Astrocyte of the hippocampus (primary cell): ENCODE measurements around the gene HS6ST3.

Experiments used
- DNase-seq: peaks from one replicate; pipeline ENCODE4 v3.0.0; 2011; ENCODE audit warnings: low read depth, low spot score

The HS6ST3 gene

DNA sequence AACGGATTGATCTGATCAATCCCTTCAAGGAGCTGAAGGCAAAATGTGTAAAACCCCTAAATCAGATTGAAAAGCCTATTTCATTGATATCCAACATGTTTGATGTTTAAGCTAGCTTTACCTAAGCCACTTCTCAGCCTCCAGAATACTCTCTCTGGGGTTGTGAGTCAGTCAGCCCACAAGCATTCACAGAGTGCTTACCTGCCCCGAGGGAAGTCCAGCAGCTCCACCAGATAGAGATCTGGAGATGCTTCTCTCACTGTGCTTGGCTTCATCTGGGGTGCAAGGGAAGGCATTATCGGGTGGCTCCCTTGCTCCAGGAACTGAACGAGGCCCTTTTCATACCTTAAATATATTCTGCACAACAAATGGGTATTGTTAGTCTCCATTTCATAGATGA, 744.7 kb downstream of the HS6ST3 start:
- DNase-seq = no peak

GRCh38 chr13:96835546-96835945, 745.6 kb downstream of the HS6ST3 start:
- peak; percentile 17 for DNase-seq

GRCh38 chr13:96836733-96837132, 746.8 kb downstream of the HS6ST3 start:
- no peak for DNase-seq

DNA sequence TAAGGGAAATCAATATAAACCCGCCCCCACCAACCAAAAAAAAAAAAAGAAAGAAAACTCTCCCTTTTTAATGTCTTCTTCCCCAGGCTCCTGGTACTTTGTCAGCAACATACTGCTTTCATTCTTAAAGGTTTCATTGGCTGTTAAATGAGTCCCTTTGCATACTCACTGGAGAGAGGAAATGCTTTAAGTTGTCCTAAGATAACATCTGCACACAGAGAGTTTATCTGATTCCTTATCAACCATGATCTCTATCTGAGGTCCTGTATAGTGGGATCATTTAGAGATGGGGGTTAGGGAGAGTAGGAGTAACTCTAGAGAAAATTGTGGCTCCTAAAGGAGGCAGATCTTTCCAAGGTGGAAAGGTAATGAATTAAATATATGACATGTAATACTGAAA, 747.9 kb downstream of the HS6ST3 start:
- DNase-seq = no peak

GRCh38 chr13:96844195-96844594, 754.3 kb downstream of the HS6ST3 start:
- DNase-seq = no peak

DNA sequence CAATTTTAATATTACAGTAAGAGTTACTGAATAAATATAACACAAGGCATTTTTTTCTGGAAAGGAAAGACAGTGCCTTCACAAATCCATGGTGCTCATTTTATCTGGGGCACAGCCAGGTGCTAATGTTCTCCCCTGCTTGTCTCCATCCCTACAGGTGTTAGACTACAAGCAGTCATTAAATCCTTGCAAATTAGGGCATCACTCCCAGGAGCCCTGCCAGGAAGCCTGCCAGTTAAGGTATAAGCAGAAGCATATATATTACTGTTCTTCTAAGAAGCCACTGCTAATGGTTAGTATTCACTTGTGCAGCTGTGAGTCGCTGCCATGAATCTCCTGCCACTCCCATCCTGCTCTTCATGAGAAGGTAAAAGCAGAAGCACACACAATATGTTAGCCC, 754.7 kb downstream of the HS6ST3 start:
- no peak for DNase-seq

- no peak for DNase-seq
Observed at GRCh38 chr13:96848286-96848685, 758.4 kb downstream of the HS6ST3 start.

DNA sequence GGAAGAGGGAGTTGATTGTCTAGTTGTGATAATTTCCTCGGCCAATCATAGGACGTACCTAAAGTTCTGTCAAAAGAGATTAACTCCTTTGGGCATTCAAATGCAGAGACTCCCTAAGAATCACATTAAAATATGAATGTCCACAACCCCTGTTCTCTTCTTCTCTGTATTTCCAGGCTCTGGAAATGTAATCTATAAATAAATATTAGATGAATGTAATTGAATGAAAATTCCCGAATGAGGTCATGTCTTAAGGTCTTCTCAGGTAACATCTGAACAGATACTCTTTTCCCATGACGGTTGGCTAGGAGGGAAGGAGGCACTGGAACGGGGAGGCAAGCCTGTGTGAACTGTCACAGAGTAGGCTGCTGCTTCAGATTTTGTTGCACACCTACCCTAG, 759.2 kb downstream of the HS6ST3 start:
- no peak for DNase-seq

- no peak for DNase-seq
Observed at GRCh38 chr13:96850538-96851145, 760.7 kb downstream of the HS6ST3 start.

GRCh38 chr13:96851856-96852445, 762.0 kb downstream of the HS6ST3 start:
- DNase-seq = no peak

DNA sequence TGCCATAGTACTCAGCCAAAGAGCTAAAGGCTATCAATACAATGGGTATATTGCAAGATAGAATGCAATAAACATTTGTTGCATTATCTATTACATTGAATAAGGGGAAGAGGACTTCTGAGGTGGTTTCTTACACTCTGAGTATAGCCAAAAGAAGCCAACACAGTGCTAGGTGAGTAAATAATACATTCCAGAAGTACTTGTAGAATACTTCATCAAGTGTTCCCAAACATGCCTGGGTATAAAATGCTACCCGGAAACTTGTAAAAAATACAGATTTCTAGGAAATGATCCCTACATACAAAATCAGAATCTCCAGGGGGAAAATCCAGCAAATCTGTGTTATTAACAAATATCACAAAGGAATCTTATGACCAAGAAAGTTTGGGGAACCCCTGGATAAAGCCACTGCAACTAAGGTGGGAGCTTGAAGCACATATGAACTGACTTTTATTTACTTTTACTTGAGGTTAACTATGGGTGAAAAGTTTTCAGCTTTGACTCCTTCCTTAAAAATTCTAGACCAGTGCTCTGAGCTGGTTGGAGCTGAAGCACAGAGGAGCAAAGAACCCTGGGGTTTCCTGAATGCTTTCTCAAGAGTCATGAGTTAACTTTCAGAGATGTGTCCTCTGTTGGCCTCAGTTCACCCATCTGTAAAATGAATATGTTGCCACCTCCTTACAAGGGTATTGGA, 768.4 kb downstream of the HS6ST3 start:
- no peak for DNase-seq

- DNase-seq = no peak
Observed at GRCh38 chr13:96860882-96861281, 771.0 kb downstream of the HS6ST3 start.

DNA sequence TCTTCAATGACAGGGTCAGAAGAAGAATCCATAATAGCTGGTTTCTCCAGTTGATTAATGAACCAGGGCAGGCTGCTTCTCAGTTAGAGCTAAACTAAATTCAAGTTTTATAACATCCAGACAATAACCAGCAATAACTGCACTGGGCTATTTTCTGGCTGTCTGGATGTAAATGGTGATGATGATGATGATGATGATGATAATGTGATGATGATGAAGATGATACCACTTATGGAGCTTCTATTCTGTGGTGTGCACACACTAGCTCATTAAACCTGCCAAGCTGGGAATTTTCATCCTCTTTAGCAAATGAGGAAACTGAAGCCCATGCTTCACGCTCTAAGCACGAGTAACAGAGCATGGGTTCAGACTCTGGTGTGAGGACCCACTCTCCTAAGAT, 772.2 kb downstream of the HS6ST3 start:
- DNase-seq = no peak

GRCh38 chr13:96862999-96863398, 773.1 kb downstream of the HS6ST3 start:
- no peak for DNase-seq

GRCh38 chr13:96871469-96871868, 781.6 kb downstream of the HS6ST3 start:
- DNase-seq = no peak

- DNase-seq = no peak
Observed at GRCh38 chr13:96880419-96880818, 790.5 kb downstream of the HS6ST3 start.
